GM21390 (cell line): Measurements from ENCODE around the gene TM4SF5.
A peak's percentile ranks its signal among the peaks of the same experiment; 100 is the strongest.

Source experiments
- ATAC-seq: cut with Tn5 transposase; IDR thresholded peaks from one replicate; pipeline ENCODE4 v1.9.1; 2021; ENCODE audit not compliant: unreplicated experiment

Gene TM4SF5, protein sequence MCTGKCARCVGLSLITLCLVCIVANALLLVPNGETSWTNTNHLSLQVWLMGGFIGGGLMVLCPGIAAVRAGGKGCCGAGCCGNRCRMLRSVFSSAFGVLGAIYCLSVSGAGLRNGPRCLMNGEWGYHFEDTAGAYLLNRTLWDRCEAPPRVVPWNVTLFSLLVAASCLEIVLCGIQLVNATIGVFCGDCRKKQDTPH

DNA sequence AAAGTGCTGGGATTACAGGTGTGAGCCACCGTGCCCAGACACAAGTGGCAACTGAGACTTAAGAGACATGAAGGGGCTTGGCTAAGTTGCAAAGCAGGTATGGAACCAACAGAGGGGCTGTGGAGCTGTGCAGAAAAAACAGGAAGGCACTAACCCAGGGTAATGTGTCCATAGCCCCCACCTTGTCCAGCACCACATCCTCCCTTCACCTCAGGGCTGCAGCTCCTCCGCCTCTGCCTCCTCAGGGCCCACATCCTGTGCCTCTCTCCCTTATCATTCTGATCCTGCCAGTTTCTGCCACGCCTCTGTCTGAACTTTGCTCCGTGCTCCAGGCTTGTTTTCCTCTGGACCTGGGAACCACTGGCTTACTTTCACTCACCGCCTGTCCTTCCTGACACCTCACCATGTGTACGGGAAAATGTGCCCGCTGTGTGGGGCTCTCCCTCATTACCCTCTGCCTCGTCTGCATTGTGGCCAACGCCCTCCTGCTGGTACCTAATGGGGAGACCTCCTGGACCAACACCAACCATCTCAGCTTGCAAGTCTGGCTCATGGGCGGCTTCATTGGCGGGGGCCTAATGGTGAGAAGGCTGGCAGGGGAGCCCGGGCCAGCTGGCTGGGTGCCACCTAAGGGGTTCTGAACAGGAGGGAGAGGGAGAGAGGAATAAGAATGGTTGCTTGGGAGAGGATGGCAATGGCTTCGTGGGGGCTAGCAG lies at the start of gene TM4SF5:
Gene TM4SF5, plus strand, starts transcription at position 368 of the 716 bp plus-strand sequence. Its CDS starts 37 bp downstream, at position 405.
- no peak for ATAC-seq

DNA sequence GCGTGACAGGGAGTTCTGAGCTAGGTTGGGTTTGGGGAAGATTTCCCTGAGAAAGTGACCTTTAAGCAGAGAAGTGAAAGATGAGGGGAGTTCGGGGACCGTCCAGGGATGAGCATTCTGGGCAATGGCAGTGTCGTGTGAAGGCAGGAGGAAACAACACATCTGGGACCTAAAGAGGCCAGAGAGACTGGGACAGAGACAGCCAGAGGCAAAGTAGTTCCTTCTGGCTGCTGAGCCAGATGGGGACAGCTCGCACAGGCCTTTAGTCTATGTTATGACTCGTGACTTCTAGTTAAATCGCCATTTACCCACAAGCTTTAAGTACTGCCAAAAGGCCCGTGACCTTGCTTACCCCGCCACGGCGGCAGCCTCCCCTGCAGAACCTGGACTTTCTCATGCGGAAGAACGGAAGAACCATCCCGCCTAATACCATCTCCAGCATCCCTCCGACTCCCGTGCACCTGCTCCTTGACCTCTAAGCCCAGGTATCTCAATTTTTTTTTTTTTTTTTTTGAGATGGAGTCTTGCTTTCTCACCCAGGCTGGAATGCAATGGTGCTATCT lies 48.9 kb upstream of the TM4SF5 start:
- ATAC-seq: no peak

DNA sequence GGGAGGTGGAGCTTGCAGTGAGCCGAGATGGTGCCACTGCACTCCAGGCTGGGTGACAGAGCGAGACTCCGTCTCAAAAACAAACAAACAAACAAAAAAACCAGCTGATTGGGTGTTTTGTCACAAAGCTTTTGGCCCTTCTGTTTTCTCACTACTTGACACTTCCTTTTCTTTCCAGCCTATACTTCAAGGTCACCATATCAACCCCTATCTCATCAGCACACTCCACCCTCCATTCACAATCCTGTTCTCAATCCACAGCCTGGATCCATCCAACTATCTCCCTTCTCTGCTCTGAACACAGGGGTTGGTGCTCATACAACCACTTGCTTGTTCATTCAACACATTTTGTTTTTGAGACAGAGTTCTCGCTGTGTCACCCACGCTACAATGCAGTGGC lies 47.0 kb upstream of the TM4SF5 start:
- no peak for ATAC-seq

DNA sequence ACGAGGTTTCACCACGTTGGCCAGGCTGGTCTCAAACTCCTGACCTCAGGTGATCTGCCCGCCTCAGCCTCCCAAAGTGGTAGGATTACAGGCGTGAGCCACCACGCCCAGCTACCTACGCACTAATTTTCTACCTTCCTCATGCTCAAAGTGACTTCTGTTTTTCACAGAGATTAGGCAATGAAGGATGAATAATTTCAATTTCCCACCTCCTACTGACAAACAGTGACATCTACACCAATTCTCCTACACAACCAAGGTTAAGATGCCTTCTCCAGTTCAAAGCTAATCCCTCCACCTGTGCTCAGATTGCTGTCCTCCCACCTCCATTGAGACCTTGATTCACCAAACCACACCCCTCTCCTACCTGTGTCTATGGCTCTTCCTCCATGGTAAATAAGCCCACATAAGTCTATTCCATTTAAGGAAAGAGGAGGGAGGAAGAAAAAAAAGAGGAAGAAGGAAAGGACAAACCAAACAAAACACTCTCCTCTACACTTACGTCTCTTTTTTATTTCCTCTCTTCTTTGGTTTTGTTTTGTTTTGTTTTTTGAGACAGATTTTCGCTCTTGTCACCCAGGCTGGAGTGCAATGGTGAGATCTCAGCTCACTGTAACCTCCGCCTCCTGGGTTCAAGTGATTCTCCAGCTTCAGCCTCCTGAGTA lies 45.9 kb upstream of the TM4SF5 start:
- ATAC-seq: no peak

DNA sequence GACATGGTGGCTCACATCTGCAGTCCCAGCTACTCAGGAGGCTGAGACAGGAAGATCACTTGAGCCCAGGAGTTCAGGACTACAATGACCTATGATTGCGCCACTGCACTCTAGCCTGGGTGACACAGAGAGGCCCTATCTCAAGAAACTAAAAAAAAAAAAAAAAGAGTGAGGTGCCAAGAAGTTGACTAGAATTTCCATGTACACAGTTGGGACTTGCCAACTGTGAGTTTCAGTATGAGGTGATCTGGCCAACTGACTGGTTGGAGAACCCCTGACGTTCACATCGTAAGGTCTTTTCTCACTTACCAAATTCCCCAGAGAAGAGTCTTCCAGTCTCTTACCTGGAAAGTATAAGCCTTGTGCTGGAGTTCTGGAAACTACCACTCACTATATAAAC lies 43.6 kb upstream of the TM4SF5 start:
- no peak for ATAC-seq

DNA sequence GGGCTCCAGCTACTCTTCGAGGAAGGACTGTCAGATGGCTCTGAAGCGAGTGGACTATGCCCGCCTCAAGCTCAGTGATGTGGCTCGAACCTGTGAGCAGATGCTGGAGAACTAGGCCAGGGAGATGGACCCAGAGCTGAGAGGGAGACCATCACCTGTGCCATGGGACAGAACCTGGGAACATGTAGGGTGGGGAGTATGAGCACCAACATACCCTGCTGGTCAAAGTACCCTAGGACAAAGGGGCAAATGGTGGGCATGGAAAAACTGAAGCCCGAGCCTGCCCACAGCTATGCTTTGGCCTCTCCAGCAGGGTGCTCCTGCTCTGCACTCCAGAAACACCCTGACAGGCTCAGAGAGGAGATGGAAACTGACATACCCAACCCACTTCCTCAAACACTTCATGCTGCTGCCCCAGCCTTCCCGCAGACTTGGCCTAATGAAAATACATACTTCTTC lies 38.6 kb upstream of the TM4SF5 start:
- ATAC-seq: peak; percentile 47

DNA sequence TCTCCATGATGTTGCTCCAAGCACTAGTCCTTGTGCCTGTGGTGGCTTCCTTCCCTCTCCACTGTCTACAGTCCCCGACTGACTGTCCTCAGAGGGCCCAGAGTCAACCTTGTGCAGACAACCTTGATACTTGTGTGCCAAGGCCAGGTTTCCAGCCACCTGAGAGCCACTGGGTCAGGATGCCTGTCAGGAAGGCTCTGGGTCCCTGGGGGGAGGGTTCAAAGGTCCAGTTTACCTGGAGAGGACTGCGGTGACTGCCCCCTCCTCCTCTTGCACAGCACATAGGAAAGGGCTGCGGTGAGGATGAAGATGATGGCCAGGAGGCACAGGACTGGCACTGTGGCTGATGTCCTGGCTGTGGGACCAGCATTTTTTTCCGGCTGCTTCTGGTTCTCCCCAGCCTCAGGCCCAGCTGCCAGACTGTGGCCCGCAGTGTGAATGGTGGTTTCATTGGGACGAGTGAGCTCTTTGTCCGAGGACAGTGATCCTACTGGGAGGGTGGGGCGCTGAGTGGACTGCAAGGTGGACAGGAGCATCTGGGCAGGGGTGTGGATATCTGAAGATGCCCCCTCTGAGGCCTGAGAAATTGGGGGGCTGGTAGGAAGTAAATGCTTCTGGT lies 36.7 kb upstream of the TM4SF5 start:
- ATAC-seq: no peak

DNA sequence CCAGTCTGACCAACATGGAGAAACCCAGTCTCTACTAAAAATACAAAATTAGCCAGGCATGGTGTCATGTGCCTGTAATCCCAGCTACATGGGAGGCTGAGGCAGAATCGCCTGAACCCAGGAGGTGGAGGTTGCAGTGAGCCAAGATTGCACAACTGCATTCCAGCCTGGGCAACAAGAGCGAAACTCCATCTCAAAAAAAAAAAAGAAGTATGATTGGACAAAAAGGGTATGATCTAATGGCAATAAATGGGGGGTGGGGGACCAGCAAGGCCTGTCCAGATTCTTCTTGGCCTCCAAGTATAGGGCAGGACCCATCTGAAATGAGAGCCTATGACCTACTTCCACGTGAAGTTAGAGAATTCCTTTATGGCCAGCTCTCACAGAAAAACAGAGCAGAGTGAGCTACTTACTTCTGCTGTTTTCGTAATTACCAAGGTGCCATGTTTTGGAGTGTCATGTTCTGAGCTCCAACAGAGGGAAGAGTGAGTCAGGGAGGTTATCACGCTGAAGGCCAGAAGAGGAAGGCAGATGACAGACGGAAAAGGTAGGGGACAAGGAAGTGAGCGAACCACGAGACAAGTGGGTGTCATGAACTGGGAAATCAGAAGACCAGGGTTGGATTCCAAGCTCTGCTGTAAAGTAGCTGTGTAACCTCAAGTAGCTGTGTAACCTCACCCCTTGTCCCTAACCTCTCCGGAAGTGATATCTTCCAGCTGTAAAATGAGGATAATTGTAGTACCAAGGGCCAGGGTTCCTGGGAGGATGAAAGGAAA lies 35.6 kb upstream of the TM4SF5 start:
- no peak for ATAC-seq

DNA sequence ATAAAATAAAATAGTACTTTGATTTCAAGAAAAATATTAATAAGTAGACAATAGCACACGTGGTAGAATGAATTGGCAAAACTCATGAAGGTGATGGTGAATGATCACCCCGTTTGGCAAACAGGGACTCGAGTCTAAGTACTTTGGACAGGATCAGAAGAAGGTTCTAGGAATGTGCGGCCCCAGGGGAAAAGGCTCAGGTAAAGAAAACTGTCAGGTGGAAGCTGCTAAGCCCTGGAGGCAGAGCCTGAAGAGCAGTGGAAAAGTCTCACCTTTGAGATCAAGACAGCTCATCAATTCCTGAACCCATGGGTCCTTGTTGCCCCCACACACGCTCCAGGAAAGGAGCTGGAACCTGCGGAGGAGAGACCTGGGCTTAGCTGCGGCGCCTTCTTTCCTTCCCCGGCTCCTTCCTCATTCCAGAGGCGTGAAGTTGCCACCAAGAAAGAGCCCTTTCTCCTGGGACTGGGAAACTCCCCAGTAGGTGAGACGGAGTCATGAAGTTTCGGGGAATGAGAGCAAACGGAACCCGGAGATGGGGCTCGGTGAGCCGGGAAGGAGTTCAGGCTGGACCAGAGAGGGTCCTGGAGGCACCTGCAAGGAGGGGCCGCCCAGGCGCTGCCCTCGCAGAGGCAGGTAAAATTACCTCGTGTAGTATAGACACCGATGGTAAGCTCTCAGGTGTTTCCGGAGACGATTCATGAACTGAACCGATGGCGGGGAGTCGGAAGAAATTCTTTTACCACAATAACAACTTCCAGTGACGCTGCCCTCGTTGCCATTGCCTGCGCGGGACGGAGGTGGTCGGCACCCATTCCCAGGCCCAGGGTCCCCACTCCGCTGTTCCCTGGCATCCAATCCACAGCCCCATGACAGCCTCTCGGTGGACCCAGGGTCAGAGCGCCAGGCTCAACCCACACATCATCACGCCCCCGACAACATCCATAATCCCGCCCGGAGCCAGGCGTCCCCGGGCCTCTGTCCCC lies 33.3 kb upstream of the TM4SF5 start:
- no peak for ATAC-seq

DNA sequence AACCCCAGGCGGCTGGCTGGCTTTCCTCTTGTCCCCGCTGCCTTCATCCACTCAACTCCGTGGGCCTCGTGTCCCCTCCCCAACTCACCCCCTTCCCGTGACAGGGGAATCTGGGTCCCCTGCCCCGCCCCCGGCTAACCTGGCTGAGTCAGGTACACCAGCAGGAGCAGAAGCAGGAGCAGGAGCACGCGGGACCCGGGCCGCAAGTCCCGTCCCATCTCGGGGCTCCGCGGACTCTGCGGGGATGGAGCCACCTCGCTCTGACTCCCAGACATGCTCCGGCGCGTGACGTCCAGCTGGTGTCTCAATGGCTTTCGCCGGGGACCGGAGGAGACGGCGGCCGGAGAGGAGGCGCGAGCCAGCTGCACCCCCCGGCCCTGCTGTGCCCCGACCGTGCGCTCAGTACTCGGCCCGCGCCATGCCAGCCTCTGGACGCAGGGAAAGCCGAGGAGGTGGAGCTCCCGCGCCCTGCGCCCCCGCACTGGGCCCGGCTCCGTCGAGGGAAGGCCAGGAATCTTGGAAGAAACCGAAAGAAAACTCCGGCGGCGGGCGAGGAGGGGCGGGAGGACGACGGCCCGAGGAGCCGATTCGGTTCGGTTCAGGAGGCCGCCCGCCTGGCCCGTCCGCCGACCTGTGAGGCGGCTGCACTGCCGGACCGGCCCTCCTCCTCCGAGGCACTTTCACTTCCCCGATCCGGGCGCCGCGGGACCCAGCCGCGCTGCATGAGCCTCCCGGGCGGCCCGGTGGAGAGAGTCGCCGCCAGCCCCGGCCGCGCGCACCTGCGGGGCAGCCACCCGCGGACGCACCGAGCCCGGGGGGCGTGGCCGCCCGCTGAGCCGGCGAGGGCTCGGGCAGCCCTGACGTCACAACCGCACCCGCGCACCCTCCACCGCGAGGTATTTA lies 32.3 kb upstream of the TM4SF5 start, which contains the start of the genes CXCL16 and ZMYND15:
Gene CXCL16, minus strand, starts transcription at position 807 of the 903 bp plus-strand sequence. Its CDS starts 589 bp downstream, at position 218.
Gene ZMYND15, plus strand, starts transcription at position 712 of the 903 bp plus-strand sequence. CDS start 716 bp downstream, outside the sequence.
- ATAC-seq: peak; percentile 57

DNA sequence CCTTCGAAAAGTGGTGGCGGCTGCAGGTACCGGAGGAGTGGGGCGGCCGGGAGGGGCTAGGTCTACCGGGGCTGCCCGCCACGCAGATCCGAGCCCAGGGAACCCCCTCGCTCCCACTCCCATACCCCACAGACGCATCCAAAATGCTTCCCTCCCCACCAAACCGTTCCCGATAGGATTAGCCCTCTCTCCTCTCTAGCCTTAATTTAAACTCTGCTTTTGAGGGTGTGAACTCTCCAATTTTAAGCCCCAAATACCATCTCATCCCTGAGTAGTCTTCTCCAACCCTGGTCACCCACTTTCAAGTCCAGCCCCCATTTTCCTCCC lies 31.7 kb upstream of the TM4SF5 start:
- ATAC-seq: no peak

DNA sequence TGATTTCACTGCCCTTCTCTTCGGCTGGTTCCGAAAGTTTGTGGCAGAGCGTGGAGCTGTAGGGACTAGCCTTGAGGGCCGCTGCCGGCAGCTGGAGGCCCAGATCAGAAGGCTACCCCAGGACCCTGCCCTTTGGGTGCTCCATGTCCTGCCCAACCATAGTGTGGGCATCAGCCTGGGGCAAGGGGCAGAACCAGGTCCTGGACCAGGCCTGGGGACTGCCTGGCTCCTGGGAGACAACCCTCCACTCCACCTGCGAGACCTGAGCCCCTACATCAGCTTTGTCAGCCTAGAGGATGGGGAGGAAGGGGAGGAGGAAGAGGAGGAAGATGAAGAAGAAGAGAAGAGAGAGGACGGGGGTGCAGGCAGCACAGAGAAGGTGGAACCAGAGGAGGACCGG lies 31.1 kb upstream of the TM4SF5 start:
- no peak for ATAC-seq

DNA sequence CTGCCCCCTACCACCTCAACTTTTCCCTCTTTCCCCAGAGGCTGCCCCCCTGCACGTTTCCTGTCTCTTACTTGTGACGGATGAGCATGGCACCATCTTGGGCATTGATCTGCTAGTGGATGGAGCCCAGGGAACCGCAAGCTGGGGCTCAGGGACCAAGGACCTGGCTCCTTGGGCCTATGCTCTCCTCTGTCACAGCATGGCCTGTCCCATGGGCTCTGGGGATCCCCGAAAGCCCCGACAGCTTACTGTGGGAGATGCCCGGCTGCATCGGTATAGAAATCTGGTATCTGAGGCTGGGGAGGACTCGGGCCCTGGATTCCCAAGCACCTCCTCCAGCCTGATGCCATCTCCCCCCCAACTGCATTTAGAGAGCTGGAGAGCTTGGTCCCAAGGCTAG lies 30.1 kb upstream of the TM4SF5 start:
- no peak for ATAC-seq

DNA sequence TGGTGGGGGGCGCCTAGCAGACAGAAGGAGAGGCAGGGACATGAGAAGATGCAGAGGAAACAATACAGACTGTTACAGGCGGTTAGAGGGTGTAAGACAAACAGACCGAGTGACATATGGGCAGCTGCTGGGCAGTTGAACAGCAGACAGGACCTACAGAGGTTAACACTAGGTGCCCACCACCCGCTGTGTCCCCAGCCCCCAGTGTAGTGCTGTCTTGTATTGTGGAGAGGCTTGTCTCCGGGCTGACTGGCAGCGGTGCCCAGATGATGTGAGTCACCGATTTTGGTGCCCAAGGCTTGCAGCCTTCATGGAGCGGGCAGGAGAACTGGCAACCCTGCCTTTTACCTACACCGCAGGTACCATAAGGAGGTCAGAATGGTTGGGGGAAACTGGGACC lies 29.6 kb upstream of the TM4SF5 start:
- no peak for ATAC-seq

DNA sequence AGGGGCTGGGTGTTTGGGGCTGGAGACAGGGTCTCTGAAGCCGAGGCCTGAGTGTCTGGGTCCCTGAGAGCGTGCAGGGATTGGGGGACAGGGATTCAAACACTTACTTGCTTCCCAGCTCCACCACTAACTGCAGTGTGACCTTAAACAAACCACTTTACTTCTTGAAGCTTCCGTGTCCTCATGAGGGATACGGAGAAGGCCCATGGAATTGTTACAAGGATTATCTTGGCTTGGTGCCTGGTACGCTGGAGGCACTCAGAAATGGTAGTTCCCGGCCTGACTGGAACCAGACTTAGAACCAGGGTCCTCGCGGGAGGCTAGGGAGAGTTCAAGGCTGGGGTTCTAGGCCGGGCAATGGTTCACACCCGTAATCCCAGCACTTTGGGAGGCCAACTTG lies 29.1 kb upstream of the TM4SF5 start:
- ATAC-seq: no peak

DNA sequence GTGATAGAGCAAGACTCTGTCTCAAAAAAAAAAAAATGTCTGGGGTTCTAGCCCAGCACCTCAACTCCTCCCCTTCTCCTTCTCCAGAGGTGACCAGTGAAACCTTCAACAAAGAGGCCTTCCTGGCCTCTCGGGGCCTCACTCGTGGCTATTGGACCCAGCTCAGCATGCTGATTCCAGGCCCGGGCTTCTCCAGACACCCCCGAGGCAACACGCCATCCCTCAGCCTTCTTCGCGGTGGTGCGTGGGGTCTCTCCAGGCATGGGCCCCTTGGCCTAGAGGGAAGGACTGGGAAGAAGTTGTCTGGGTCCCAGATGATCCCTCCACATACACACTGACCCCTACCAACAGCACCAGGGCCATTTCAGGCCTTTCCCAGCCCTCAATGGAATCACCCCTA lies 28.5 kb upstream of the TM4SF5 start:
- no peak for ATAC-seq

DNA sequence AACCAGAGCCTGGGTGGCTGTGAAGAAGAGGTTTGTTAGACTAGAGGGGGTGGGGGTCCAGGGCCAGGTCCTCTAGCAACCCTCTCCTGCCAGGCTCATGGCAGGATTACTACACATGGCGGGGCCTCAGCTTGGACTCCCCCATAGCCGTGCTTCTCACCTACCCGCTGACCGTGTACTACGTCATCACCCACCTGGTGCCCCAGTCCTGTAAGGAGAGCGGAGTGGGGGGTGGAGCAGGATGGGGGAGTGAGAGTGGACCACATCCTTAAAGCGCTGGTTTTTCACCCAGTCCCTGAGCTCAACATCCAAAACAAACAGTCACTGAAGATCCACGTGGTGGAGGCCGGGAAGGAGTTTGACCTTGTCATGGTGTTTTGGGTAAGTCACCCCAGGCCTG lies 27.8 kb upstream of the TM4SF5 start:
- ATAC-seq: no peak
